ENCODE results near the gene SMIM38. TPM values are rescaled to one million over a fixed set of nuclear protein-coding genes. Genes with fewer than 3 reads are reported as not detected.

SMIM38 gene
- total RNA-seq, 4 donors from 2014 or later, result 0.26 to 3.1 (median 0.31) TPM; not detected in 1

DNA sequence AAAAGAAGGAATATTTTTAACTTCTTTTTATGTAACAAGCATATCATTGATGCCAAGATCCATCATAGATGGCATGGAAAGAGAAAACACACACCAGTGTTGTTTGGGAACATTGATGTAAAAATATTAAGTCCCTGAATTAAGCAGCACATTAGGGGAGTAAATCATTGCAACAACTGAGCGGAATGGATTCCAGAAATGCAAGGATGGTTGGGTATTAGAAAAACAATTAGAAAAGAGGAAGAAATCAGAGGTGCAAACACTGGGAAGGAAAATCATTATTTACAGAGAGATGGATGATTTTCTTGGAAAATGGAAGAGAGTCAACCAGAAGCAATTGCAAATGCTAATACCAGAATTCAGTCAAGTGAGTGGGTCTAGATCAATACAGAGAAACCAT is 8.1 kb downstream of the SMIM38 start:
- TF ChIP-seq, protein P1, sequence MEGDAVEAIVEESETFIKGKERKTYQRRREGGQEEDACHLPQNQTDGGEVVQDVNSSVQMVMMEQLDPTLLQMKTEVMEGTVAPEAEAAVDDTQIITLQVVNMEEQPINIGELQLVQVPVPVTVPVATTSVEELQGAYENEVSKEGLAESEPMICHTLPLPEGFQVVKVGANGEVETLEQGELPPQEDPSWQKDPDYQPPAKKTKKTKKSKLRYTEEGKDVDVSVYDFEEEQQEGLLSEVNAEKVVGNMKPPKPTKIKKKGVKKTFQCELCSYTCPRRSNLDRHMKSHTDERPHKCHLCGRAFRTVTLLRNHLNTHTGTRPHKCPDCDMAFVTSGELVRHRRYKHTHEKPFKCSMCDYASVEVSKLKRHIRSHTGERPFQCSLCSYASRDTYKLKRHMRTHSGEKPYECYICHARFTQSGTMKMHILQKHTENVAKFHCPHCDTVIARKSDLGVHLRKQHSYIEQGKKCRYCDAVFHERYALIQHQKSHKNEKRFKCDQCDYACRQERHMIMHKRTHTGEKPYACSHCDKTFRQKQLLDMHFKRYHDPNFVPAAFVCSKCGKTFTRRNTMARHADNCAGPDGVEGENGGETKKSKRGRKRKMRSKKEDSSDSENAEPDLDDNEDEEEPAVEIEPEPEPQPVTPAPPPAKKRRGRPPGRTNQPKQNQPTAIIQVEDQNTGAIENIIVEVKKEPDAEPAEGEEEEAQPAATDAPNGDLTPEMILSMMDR (IDR thresholded peaks at IDR 0.05), result no peak
- Histone ChIP-seq H3K4me3 (no peak overlapping the region), H3K27me3 (no peaks in the 10 kb centered on the region), H3K27ac (no peak overlapping the region), H3K9me3 (no peaks in the 10 kb centered on the region), H3K4me1 (peaks cover 8% of the 10 kb centered on the region), H3K36me3 (no peaks in the 10 kb centered on the region)
- 94% methylated on average over 1 of the region's 1 CpG for WGBS
- DNase-seq (ENCODE audit: low spot score in 2 of 2), result no peak

DNA sequence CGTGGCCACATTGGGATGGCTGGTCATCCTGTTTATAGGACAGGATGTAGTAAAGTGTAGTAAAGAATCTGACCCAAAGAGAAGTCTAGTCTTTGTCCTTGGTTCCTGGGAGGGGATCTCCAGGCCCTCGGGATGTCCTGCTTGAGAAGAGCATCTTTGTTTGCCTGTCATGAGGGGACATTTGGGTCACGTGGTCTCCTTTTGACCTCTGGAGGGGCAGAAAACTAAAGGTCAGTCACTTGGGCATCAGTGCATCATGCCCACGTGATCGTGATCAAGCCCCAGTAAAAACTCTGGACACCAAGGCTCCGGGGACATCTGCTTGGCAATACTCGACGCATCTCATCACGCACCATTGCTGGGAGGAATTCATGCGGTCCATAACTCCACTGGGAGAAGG is 9.1 kb downstream of the SMIM38 start:
- Histone ChIP-seq H3K36me3 (no peaks in the 10 kb centered on the region), H3K4me3 (no peak overlapping the region), H3K27me3 (no peaks in the 10 kb centered on the region), H3K27ac (no peak overlapping the region), H3K4me1 (peaks cover 8% of the 10 kb centered on the region), H3K9me3 (no peaks in the 10 kb centered on the region)
- no peak for DNase-seq (ENCODE audit: low spot score in 2 of 2)
- no peak for TF ChIP-seq POLR2A (IDR thresholded peaks at IDR 0.05)
- TF ChIP-seq, protein P1 (IDR thresholded peaks at IDR 0.05), result no peak
- WGBS, result 71% methylated on average over 10 of the region's 10 CpGs

DNA sequence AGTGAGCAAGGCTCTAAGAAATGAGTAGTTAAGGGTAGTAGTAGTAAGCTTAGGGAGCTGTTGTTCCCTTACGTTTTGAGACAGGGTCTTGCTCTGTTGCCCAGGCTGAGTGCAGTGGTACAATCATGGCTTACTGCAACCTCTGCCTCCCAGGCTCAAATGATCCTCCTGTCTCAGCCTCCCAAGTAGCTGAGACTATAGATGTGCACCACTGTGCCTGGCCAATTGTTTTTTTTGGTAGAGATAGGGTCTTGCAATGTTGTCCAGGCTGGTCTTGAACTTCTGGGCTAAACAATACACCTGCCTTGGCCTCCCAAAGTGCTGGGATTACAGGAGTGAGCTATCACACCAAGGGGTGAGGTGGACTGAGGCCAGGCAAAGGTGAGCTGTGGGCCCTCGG is 10.0 kb downstream of the SMIM38 start:
- H3K9me3 ChIP-seq, result no peaks in the 10 kb centered on the region
- H3K4me1 ChIP-seq, result peaks cover 8% of the 10 kb centered on the region
- H3K4me3 ChIP-seq, result no peak overlapping the region
- WGBS, result 92% methylated on average over 2 of the region's 2 CpGs
- no peaks in the 10 kb centered on the region for H3K36me3 ChIP-seq
- DNase-seq (ENCODE audit: low spot score in 2 of 2), result no peak
- H3K27me3 ChIP-seq, result no peaks in the 10 kb centered on the region
- no peak overlapping the region for H3K27ac ChIP-seq
- TF ChIP-seq POLR2A (IDR thresholded peaks at IDR 0.05) (no peak), POLR2AphosphoS5 (IDR thresholded peaks at IDR 0.05) (no peak), EP300 (IDR thresholded peaks at IDR 0.05) (no peak)
- TF ChIP-seq, protein P1 (IDR thresholded peaks at IDR 0.05), result no peak

DNA sequence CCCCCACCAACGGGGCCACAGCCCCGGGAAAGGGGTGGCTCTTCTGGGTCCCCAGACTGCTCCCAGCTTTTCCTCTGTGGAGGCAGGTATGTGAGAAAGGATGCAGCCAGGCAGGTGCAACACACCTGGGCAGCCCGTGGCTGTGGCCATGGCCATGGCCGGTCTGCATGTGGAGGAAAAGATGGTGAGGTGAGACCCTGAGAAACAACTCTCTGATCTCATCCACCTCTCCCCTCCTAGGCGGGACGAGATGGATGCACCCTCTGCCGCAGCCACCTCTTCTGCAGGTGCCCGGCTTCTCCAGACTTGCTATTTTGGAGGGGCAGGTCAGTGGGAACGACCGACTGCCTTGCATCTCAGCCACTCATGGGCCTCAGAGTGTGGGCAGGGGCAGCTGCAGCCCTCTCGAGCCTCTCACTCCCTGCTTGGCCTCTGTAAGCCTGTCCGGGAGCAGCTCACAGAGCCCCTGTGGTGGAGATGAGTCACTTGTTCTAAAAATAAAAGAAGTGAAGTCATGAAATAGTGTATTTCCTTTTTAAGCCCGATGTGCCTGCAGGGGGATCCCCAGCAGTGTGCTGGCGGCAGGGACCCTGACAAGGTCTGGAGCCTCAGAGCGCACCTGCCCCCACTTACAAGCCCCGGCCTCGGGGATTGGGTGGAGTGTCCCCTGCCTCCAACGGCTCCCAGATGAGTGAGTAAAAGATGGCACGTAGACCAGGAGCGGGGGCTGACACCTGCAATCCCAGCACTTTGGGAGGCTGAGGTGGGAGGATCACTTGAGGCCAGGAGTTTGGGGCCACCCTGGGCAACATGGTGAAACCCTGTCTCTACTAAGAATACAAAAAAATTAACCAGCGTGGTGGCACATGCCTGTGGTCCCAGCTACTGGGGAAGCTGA is 10.7 kb downstream of the SMIM38 start:
- Histone ChIP-seq H3K27me3 (no peaks in the 10 kb centered on the region), H3K36me3 (no peaks in the 10 kb centered on the region), H3K27ac (no peak overlapping the region), H3K9me3 (no peaks in the 10 kb centered on the region), H3K4me1 (peaks cover 8% of the 10 kb centered on the region), H3K4me3 (no peak overlapping the region)
- no peak for DNase-seq (ENCODE audit: low spot score in 2 of 2)
- 26% methylated on average over 15 of the region's 21 CpGs for WGBS
- TF ChIP-seq POLR2AphosphoS5 (IDR thresholded peaks at IDR 0.05) (no peak), POLR2A (IDR thresholded peaks at IDR 0.05) (no peak)
- TF ChIP-seq, protein P1 (IDR thresholded peaks at IDR 0.05), result peak in 1 of 2 donors; percentile 10

DNA sequence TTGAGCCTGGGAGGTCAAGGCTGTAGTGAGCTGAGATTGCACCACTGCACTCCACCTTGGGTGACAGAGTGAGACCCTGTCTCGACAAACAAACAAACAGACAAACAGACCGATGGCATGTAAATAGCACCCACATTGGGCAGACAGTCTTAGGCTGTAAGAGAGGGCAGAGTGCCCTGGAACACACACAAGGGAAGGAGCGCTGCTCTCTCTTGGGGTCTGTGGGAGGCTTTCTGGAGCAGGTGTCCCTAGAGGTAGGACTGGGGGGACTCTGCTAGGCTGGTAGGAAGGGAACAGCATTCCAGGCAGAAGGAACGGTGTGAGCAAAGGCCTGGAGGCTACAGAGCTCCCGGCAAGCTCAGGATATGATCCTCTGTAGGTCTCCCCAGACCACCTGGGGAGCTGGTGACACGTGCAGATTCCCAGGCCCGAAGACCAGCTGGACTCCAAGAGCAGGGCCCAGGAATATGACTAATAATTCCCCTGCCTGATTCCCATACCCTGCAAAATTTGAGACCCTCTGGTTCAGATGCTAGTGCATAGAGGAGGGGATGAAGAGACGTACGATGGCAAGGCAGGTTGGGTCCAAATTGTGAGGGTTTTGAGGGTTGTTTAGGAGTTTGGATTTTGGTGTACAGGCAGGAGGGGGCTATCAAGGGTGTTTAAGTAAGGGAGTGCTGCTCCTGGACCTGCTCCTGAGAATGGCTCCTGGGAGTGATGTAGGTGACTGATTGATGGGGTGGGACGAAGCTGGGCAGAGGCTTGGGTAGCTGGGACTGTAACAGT is 11.6 kb downstream of the SMIM38 start:
- Histone ChIP-seq H3K4me3 (no peak overlapping the region), H3K9me3 (no peaks in the 10 kb centered on the region), H3K27ac (no peak overlapping the region), H3K27me3 (no peaks in the 10 kb centered on the region), H3K4me1 (peaks cover 8% of the 10 kb centered on the region), H3K36me3 (no peaks in the 10 kb centered on the region)
- TF ChIP-seq POLR2A (IDR thresholded peaks at IDR 0.05), result no peak
- no peak for TF ChIP-seq EP300 (IDR thresholded peaks at IDR 0.05)
- TF ChIP-seq, protein P1 (IDR thresholded peaks at IDR 0.05), result no peak
- TF ChIP-seq POLR2AphosphoS5 (IDR thresholded peaks at IDR 0.05), result no peak
- 84% methylated on average over 10 of the region's 10 CpGs for WGBS
- no peak for DNase-seq (ENCODE audit: low spot score in 2 of 2)
